ENCODE data around the gene C11orf16. TPM values are rescaled to one million over a fixed set of nuclear protein-coding genes. Genes with fewer than 3 reads are reported as not detected.

C11orf16 gene
- total RNA-seq, 1 donor from 2014 or later: not detected

DNA sequence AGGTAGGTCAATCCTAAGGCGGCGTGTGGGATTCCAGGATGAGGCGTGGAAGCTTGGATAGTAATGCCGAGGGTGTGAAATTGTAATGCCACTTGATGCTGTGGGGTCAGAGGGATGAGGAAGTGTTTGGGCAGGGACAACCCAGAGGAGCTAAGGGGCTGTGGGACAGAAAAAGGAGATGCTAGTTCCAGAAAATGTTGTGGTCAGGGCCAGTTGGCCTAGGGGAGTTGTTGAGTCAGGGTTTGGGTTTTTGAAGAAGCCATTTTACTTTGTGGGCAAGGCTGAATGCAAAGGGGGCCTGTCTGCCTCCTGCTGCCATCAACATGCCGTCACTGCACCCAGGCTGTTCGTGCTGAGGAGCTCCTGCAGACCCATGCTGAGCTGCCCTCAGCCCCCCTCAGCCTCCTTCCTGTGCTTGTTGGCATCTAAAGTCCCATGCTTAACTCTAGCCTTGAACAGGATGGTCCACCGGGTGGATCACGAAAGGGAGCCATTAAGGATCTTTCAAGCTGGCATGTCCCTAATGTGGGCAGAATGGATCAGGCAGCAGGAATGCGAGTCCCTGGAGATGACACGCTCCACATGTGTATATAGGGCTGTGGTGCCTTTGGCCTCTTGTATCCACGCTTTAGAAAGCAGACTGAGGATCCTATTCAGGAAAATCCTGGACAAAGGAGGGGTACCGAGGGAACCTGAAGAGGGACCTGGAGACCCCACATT is 2.1 kb downstream of the C11orf16 start:
- H3K4me2 ChIP-seq (ENCODE audit: low read length): no peak overlapping the region

DNA sequence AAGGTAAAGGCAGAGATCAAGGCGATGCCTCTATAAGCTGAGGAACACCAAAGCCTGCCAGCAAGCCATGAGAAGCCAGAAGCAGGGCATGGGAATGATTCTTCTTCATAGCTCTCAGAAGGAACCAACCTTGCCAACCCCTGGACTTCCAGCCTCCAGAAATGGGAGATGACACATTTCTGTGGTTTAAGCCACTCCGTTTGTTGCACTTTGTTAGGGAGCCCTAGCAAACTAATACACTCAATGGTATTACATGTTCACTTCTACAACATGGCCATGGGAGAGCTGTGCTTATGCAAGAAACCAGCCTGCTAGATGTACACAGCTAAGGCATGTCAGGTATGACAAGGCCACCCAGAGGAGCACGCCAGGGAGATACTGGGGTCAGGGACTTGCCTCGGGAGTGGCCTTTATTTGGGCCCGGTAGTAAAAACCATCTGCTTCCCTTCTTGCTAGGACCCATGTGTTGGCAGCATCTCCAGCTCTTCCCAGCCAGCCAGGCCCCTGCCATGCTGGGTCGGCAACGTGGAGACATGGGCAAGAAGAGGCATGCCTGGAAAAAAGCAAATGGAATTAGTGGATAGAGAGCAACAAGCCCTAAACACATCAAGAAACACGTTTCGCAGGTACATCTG is 3.6 kb downstream of the C11orf16 start:
- Mint-ChIP-seq H3K27me3 (ENCODE audit: low read depth, unreplicated experiment) (no peaks in the 10 kb centered on the region), H3K4me3 (ENCODE audit: unreplicated experiment) (no peak overlapping the region), H3K36me3 (ENCODE audit: low read depth, unreplicated experiment) (peaks cover 8% of the 10 kb centered on the region), H3K27ac (ENCODE audit: unreplicated experiment) (no peak overlapping the region), H3K9me3 (ENCODE audit: unreplicated experiment) (no peaks in the 10 kb centered on the region), H3K4me1 (ENCODE audit: low read depth, unreplicated experiment) (peaks cover 8% of the 10 kb centered on the region)
- no peak overlapping the region for H3K4me2 ChIP-seq (ENCODE audit: low read length)
- FAIRE-seq: peak; percentile 81
- no peaks in the 10 kb centered on the region for H3K4me1 ChIP-seq (ENCODE audit: insufficient read depth, low read length)
- H3K9me3 ChIP-seq (ENCODE audit: insufficient read depth, low read depth, low read length): no peaks in the 10 kb centered on the region
- no peaks in the 10 kb centered on the region for H3K27me3 ChIP-seq (ENCODE audit: insufficient read depth, low read length)
- no peak overlapping the region for H3K27ac ChIP-seq (ENCODE audit: low read depth, low read length)
- H3K9ac ChIP-seq (ENCODE audit: low read length): no peak overlapping the region
- H3K79me2 ChIP-seq (ENCODE audit: insufficient read depth, low read length): no peaks in the 10 kb centered on the region
- no peaks in the 10 kb centered on the region for H4K20me1 ChIP-seq (ENCODE audit: insufficient read depth, low read length)
- no peak overlapping the region for H2AFZ ChIP-seq (ENCODE audit: low read depth, low read length)
- H3K4me3 ChIP-seq (ENCODE audit: insufficient read depth, low read depth, low read length): no peak overlapping the region
- no peak for TF ChIP-seq EZH2 (IDR thresholded peaks at IDR 0.05; ENCODE audit: insufficient read depth, low read length)
- TF ChIP-seq, protein P1, sequence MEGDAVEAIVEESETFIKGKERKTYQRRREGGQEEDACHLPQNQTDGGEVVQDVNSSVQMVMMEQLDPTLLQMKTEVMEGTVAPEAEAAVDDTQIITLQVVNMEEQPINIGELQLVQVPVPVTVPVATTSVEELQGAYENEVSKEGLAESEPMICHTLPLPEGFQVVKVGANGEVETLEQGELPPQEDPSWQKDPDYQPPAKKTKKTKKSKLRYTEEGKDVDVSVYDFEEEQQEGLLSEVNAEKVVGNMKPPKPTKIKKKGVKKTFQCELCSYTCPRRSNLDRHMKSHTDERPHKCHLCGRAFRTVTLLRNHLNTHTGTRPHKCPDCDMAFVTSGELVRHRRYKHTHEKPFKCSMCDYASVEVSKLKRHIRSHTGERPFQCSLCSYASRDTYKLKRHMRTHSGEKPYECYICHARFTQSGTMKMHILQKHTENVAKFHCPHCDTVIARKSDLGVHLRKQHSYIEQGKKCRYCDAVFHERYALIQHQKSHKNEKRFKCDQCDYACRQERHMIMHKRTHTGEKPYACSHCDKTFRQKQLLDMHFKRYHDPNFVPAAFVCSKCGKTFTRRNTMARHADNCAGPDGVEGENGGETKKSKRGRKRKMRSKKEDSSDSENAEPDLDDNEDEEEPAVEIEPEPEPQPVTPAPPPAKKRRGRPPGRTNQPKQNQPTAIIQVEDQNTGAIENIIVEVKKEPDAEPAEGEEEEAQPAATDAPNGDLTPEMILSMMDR (IDR thresholded peaks at IDR 0.05; ENCODE audit: insufficient read depth, low read depth, low read length): no peak
- no peaks in the 10 kb centered on the region for H3K36me3 ChIP-seq (ENCODE audit: insufficient read depth, low read length)
- DNase-seq (ENCODE audit: low read depth): peak; percentile 30

More for the DNA sequence above, 2.1 kb downstream of the C11orf16 start:
- Mint-ChIP-seq H3K27ac (ENCODE audit: unreplicated experiment) (no peak overlapping the region), H3K36me3 (ENCODE audit: low read depth, unreplicated experiment) (peaks cover 2% of the 10 kb centered on the region), H3K27me3 (ENCODE audit: low read depth, unreplicated experiment) (no peaks in the 10 kb centered on the region), H3K4me3 (ENCODE audit: unreplicated experiment) (no peak overlapping the region), H3K9me3 (ENCODE audit: unreplicated experiment) (peaks cover 2% of the 10 kb centered on the region), H3K4me1 (ENCODE audit: low read depth, unreplicated experiment) (peaks cover 22% of the 10 kb centered on the region)
- Histone ChIP-seq H3K4me1 (ENCODE audit: insufficient read depth, low read length) (peaks cover 8% of the 10 kb centered on the region), H3K27me3 (ENCODE audit: insufficient read depth, low read length) (no peaks in the 10 kb centered on the region), H4K20me1 (ENCODE audit: insufficient read depth, low read length) (no peaks in the 10 kb centered on the region), H3K36me3 (ENCODE audit: insufficient read depth, low read length) (no peaks in the 10 kb centered on the region), H3K27ac (ENCODE audit: low read depth, low read length) (no peak overlapping the region), H3K9ac (ENCODE audit: low read length) (no peak overlapping the region), H2AFZ (ENCODE audit: low read depth, low read length) (no peak overlapping the region), H3K79me2 (ENCODE audit: insufficient read depth, low read length) (no peaks in the 10 kb centered on the region), H3K9me3 (ENCODE audit: insufficient read depth, low read depth, low read length) (no peaks in the 10 kb centered on the region), H3K4me3 (ENCODE audit: insufficient read depth, low read depth, low read length) (no peak overlapping the region)
- DNase-seq (ENCODE audit: low read depth): no peak
- TF ChIP-seq EZH2 (IDR thresholded peaks at IDR 0.05; ENCODE audit: insufficient read depth, low read length): no peak
- TF ChIP-seq, protein P1 (IDR thresholded peaks at IDR 0.05; ENCODE audit: insufficient read depth, low read depth, low read length): no peak
- FAIRE-seq: no peak

DNA sequence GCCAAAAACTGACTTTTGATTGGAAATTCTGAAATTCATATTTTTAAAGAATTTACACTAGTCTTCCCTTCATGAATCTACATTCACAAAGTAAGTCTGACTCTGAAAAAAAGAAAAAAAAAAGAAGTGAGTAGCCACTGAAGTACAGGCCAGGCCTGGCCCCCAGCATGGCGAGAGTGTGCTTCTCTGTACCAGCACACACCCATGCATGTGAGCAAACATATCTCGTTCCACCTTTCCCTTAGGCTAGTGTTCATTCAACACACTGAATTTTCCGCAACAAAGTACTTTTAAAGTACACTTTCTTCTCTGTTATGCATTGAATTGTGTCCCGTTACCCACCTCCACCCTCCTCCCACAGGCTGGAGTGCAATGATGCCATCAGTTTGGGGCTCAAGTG is 4.5 kb downstream of the C11orf16 start:
- no peaks in the 10 kb centered on the region for H3K4me1 ChIP-seq (ENCODE audit: insufficient read depth, low read length)
- FAIRE-seq: no peak
- no peak overlapping the region for H2AFZ ChIP-seq (ENCODE audit: low read depth, low read length)
- Mint-ChIP-seq H3K4me1 (ENCODE audit: low read depth, unreplicated experiment) (peaks cover 6% of the 10 kb centered on the region), H3K36me3 (ENCODE audit: low read depth, unreplicated experiment) (peaks cover 9% of the 10 kb centered on the region), H3K4me3 (ENCODE audit: unreplicated experiment) (no peak overlapping the region), H3K27ac (ENCODE audit: unreplicated experiment) (no peak overlapping the region), H3K27me3 (ENCODE audit: low read depth, unreplicated experiment) (no peaks in the 10 kb centered on the region), H3K9me3 (ENCODE audit: unreplicated experiment) (no peaks in the 10 kb centered on the region)
- TF ChIP-seq, protein P1 (IDR thresholded peaks at IDR 0.05; ENCODE audit: insufficient read depth, low read depth, low read length): no peak
- TF ChIP-seq EZH2 (IDR thresholded peaks at IDR 0.05; ENCODE audit: insufficient read depth, low read length): no peak
- peaks cover under 1% of the 10 kb centered on the region for H3K36me3 ChIP-seq (ENCODE audit: insufficient read depth, low read length)
- no peaks in the 10 kb centered on the region for H3K9me3 ChIP-seq (ENCODE audit: insufficient read depth, low read depth, low read length)
- no peak for DNase-seq (ENCODE audit: low read depth)
- H3K79me2 ChIP-seq (ENCODE audit: insufficient read depth, low read length): no peaks in the 10 kb centered on the region
- H3K9ac ChIP-seq (ENCODE audit: low read length): no peak overlapping the region
- H4K20me1 ChIP-seq (ENCODE audit: insufficient read depth, low read length): no peaks in the 10 kb centered on the region
- no peak overlapping the region for H3K4me2 ChIP-seq (ENCODE audit: low read length)
- no peak overlapping the region for H3K4me3 ChIP-seq (ENCODE audit: insufficient read depth, low read depth, low read length)
- no peak overlapping the region for H3K27ac ChIP-seq (ENCODE audit: low read depth, low read length)
- no peaks in the 10 kb centered on the region for H3K27me3 ChIP-seq (ENCODE audit: insufficient read depth, low read length)
